ENCODE measurements around the gene TMEM234.

TMEM234 gene

DNA sequence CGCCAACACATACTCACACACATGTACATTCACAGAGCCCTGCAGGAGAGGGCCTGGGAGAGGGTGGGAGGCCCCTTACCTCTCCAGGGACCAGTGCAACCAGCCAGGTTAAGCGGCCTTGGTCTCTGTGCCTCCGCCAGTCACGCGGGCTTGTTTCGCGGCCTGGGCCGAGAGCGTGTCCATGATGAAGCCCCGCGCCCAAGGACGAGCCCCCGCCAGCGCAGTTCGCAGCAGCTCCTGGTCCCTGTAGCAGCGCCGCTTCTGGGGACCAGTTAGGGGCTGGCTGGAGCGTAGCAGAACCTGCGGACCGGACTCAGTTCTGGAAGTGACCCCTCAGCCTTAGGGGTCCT lies 17.6 kb upstream of the TMEM234 start:
- no peak for ATAC-seq
- TF ChIP-seq, protein P1, sequence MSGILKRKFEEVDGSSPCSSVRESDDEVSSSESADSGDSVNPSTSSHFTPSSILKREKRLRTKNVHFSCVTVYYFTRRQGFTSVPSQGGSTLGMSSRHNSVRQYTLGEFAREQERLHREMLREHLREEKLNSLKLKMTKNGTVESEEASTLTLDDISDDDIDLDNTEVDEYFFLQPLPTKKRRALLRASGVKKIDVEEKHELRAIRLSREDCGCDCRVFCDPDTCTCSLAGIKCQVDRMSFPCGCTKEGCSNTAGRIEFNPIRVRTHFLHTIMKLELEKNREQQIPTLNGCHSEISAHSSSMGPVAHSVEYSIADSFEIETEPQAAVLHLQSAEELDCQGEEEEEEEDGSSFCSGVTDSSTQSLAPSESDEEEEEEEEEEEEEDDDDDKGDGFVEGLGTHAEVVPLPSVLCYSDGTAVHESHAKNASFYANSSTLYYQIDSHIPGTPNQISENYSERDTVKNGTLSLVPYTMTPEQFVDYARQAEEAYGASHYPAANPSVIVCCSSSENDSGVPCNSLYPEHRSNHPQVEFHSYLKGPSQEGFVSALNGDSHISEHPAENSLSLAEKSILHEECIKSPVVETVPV (CRISPR knock-in tag; IDR thresholded peaks at IDR 0.05), result no peak
- TF ChIP-seq GLIS3 (CRISPR knock-in tag; IDR thresholded peaks at IDR 0.05), result no peak
- TF ChIP-seq ZFP3 (CRISPR knock-in tag; IDR thresholded peaks at IDR 0.05), result no peak
- no peak for TF ChIP-seq ESRRG (CRISPR knock-in tag; IDR thresholded peaks at IDR 0.05)
- TF ChIP-seq, protein P2, sequence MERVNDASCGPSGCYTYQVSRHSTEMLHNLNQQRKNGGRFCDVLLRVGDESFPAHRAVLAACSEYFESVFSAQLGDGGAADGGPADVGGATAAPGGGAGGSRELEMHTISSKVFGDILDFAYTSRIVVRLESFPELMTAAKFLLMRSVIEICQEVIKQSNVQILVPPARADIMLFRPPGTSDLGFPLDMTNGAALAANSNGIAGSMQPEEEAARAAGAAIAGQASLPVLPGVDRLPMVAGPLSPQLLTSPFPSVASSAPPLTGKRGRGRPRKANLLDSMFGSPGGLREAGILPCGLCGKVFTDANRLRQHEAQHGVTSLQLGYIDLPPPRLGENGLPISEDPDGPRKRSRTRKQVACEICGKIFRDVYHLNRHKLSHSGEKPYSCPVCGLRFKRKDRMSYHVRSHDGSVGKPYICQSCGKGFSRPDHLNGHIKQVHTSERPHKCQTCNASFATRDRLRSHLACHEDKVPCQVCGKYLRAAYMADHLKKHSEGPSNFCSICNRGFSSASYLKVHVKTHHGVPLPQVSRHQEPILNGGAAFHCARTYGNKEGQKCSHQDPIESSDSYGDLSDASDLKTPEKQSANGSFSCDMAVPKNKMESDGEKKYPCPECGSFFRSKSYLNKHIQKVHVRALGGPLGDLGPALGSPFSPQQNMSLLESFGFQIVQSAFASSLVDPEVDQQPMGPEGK (CRISPR knock-in tag; IDR thresholded peaks at IDR 0.05; ENCODE audit: borderline replicate concordance), result no peak
- TF ChIP-seq RARB (CRISPR knock-in tag; IDR thresholded peaks at IDR 0.05), result no peak
- TF ChIP-seq TSHZ2 (CRISPR knock-in tag; IDR thresholded peaks at IDR 0.05), result no peak
- no peak for TF ChIP-seq TCF4 (CRISPR knock-in tag; IDR thresholded peaks at IDR 0.05; ENCODE audit: borderline replicate concordance)
- TF ChIP-seq SNAI2 (CRISPR knock-in tag; IDR thresholded peaks at IDR 0.05), result no peak
- no peak for TF ChIP-seq ZNF8 (CRISPR knock-in tag; IDR thresholded peaks at IDR 0.05)
- no peak for TF ChIP-seq CREB5 (CRISPR knock-in tag; IDR thresholded peaks at IDR 0.05; ENCODE audit: low read depth)

GRCh38 chr1:32239337-32239736 lies 17.2 kb upstream of the TMEM234 start:
- ATAC-seq, result no peak
- no peak for TF ChIP-seq CSDC2 (CRISPR knock-in tag; IDR thresholded peaks at IDR 0.05)
- no peak for TF ChIP-seq ZNF8 (CRISPR knock-in tag; IDR thresholded peaks at IDR 0.05)
- no peak for TF ChIP-seq SNAI2 (CRISPR knock-in tag; IDR thresholded peaks at IDR 0.05)
- no peak for TF ChIP-seq ZFP30 (CRISPR knock-in tag; IDR thresholded peaks at IDR 0.05)
- TF ChIP-seq ISL1 (CRISPR knock-in tag; IDR thresholded peaks at IDR 0.05), result no peak
- no peak for TF ChIP-seq GLIS3 (CRISPR knock-in tag; IDR thresholded peaks at IDR 0.05)
- no peak for TF ChIP-seq ZNF70 (CRISPR knock-in tag; IDR thresholded peaks at IDR 0.05)
- no peak for TF ChIP-seq TSHZ2 (CRISPR knock-in tag; IDR thresholded peaks at IDR 0.05)
- no peak for TF ChIP-seq BACH2 (CRISPR knock-in tag; IDR thresholded peaks at IDR 0.05; ENCODE audit: borderline replicate concordance)

DNA sequence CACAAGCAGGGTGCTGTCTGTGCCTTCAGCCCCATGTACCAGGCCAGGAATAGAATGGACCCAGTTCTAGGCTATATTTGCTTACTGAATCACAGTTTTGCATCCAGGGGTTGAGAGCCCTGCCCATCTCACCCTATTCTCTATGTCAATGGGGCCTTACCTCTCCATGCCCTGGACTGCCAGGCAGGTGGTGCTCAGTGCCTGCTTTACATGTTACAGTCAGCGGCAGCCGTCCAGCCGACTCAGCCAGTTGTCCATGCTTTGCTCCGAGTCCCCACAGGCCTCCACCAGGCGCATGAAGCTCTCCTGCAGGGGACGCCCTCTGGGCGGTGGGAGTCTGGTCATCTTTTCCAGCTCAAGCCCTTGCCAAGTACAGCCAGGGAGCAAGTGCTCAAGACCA lies 12.6 kb upstream of the TMEM234 start:
- no peak for ATAC-seq
- TF ChIP-seq GLIS3 (CRISPR knock-in tag; IDR thresholded peaks at IDR 0.05) (no peak), TSHZ2 (CRISPR knock-in tag; IDR thresholded peaks at IDR 0.05) (no peak)

Measured in SK-N-SH treated with all-trans-retinoic acid at 6 μM for 48 hours (cell line).